ENCODE measurements around the gene RAPH1.
"Not testable (repeated sequence)": the region's sequence is repeated elsewhere in the genome, so short reads cannot be mapped to it uniquely, and the experiment has no call there.

Gene RAPH1

GRCh38 chr2:203543898-203544328, 8.8 kb upstream of the RAPH1 start:
- no peak for DNase-seq

- not testable (repeated sequence) for DNase-seq
Observed at GRCh38 chr2:203540598-203540997, 5.5 kb upstream of the RAPH1 start.

- DNase-seq = not testable (repeated sequence)
Observed at GRCh38 chr2:203538237-203538636, 3.1 kb upstream of the RAPH1 start.

DNA sequence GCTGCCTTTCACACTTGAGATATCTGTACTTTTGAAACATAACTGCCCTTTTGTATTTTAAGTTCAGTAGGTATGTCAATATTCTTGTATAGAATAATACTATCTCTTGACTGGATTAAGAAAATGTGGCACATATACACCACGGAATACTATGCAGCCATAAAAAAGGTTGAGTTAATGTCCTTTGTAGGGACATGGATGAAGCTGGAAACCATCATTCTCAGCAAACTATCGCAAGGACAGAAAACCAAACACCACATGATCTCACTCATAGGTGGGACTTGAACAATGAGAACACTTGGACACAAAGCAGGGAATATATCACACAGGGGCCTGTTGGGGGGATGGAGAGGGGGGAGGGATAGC, 1.5 kb upstream of the RAPH1 start:
- not testable (repeated sequence) for DNase-seq

- DNase-seq = no peak
Observed at GRCh38 chr2:203535784-203536585, 884 bp upstream of the RAPH1 start.

- DNase-seq = peak; percentile 71
Observed at GRCh38 chr2:203534621-203535077, 452 bp downstream of the RAPH1 start.

- DNase-seq = peak; percentile 50
Observed at GRCh38 chr2:203533676-203534591, 1.2 kb downstream of the RAPH1 start.

GRCh38 chr2:203532957-203533658, 2.0 kb downstream of the RAPH1 start:
- DNase-seq = peak; percentile 43

GRCh38 chr2:203527719-203528118, 7.4 kb downstream of the RAPH1 start:
- no peak for DNase-seq

DNA sequence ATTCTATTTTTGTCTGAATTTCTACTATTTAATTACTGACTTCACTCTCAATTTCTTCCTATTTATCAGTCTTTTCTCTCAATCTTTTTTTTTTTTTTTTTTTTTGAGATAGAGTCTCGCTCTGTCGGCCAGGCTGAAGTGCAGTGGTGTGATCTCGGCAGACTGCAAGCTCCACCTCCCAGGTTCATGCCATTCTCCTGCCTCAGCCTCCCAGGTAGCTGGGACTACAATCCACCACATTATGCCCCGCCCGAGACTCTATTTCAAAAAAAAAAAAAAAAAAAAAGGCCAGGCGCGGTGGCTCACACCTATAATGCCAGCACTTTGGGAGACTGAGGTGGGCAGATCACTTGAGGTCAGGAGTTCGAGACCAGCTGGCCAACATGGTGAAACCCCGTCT, 21.8 kb downstream of the RAPH1 start:
- not testable (repeated sequence) for DNase-seq

- DNase-seq = no peak
Observed at GRCh38 chr2:203510941-203511305, 24.2 kb downstream of the RAPH1 start.

GRCh38 chr2:203510256-203510940, 24.7 kb downstream of the RAPH1 start:
- DNase-seq = no peak

DNA sequence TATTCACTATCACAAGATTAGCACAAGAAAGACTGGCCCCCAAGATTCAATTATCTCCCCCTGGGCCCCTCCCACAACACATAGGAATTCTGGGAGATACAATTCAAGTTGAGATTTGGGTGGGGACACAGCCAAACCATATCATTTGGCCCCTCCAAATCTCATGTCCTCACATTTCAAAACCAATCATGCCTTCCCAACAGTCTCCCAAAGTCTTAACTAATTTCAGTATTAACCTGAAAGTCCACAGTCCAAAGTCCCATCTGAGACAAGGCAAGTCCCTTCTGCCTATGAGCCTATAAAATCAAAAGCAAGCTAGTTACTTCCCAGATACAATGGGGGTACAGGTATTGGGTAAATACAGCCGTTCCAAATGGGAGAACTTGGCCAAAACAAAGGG, 31.6 kb downstream of the RAPH1 start:
- DNase-seq = not testable (repeated sequence)

DNA sequence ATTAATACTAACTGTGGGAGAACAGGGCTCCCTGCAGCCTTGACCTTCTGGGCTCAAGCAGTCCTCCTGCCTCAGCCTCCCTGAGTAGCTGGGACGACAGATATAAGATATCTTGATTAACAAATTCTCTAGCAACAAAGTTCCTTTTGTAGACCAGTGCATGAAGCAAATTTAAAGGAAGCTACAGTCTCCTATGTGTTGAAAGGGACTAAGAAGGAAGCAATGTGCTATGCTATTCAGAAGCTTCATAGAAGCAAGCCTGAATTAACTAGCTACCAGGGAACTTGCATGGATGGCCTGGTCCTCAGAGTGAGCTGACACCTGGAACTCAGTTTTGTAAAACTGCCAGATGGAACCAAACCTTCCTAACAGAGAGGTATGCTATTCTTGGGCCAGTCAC, 33.2 kb downstream of the RAPH1 start:
- DNase-seq = no peak

DNA sequence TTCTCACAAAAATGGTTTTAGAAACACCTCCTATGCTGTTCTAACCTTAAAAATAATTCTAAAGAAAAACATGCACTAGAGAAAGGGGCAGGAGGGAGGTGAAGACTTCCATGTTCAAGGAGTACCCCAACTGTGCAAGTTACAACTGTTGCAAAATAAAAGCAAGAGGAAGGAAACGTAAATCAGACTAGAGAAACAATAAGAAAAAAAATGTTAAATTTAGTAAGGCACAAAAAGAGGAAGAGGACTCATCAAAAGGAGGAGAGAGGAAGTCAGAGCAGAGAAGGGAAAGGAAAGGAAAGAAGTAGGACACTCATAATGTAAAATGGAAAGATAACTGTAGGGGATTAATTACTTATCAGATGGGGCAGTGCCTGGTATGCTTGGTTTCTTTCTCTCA, 34.1 kb downstream of the RAPH1 start:
- no peak for DNase-seq

- DNase-seq = no peak
Observed at GRCh38 chr2:203500297-203500696, 34.8 kb downstream of the RAPH1 start.

DNA sequence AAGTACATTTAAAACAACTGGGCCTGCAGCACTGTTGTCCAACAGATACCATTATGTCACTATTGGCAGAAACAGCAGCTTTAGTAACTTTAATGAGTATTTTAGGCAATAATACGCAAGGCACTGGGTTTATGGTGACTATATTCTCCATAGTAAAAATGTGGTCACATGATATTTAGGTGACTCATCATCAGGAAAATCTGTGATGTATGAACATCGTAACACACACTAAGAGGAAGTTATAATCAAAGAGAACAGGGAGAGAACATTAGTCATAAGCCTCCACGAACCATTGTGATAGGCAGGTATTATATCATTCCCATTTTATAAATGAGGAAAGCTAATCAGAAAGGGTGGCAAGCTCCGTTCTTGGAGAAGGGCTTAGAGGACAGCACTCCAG, 36.9 kb downstream of the RAPH1 start:
- no peak for DNase-seq

DNA sequence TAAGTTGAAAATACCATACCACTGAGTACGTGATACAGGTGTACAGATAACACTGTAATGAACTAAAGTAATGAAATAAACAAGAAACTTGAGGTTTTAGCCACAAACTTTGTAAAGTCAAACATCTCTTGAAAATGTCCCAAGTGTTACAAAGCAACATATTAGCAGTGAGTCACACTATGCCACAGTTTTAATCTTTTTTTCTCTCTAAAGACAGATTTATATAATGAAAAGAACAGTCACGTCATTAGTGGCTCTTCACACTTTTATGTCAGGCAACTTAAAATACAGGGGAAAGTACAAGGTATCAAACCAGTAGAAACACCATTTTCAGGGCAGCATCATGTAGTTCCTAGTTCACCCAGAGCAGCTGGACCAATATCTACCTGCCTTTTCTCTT, 42.1 kb downstream of the RAPH1 start:
- no peak for DNase-seq

DNA sequence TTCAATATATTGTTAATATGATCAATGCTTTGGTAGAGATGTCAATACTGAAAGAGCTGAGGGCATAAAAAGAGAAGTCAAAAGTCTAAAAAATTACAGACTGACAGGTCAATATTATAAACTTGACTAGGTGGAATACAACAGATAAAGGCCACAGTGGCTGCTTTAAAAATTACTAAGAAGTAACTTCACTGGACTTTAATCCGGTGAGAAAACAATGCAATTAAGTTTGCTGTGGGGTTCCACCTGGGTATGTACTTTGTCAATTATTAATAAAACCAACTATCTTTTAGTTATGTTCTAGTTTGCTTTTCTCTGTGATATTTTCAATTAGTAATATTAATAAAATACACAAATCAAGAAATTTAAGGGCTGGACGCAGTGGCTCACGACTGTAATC, 44.7 kb downstream of the RAPH1 start:
- DNase-seq = no peak

- DNase-seq = no peak
Observed at GRCh38 chr2:203489531-203489930, 45.6 kb downstream of the RAPH1 start.

DNA sequence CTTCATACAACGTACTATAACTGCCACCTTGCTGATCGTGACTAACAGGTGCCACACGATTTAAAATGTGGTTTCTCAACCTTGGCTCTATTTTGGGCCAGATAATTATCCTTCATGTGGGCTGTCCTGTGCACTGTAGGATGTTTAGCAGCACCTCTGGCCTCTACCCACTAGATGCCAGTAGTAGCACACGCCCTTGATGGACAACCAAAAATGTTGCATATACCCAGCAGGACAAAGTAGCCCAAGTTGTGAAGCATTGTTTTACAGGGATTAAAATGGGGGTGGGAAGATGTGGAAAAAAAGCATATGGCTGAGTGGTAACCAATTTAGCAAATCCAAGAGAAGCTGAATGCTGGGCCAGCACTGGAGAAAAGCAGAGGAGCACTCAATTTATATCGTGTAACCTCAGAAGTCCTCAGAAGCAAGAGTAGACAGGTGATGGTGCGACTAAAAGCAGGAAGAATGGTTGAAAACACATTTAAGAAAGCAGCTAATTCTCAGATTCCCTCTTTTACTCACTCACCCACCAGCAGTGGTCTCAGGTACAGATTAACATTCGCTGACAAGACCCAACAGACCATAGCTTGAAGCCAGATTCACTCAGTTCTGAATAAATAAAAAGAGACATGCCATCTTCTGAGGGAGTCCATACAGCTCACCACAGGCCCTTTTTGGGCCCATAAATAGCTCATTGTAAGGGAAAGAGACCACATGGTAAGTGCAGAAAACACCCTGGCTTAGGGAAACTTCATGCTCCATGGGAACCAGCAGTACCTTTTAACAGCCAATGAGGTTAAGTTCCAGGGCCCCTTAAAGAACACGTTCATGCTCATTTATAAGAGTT, 50.6 kb downstream of the RAPH1 start:
- no peak for DNase-seq

DNA sequence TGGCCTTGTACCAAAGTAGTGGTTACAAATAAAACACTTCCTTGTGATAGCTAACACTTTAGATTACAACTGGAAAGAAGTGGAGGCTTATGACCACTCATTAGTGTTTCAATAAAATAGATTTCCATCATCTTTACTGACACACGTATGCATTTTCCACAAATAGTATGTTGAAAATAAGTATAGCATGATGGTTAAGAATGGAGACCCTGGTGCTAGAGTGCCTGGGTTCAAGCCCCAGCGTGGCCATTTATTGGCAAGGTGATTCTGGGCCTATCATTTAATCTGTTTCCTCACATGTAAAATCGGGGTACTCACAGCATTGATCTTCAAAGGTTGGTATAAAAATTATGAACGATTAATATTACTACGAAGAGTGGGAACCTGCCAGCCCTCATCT, 54.5 kb downstream of the RAPH1 start:
- no peak for DNase-seq

Measured in left hindlimb (tissue), 1 donor.